Heart right ventricle (tissue), 16 donors: ENCODE results near the gene HSPE1. TPM values are rescaled to one million over a fixed set of nuclear protein-coding genes. Genes with fewer than 3 reads are reported as not detected.

Source experiments
- ATAC-seq, 8 donors: fragments of 200-7000 bp; cut with Tn5 transposase; one replicate each; pipeline ENCODE4 v1.9.1; 2020; ENCODE audit warnings: mild to moderate bottlenecking in 8 of 8, moderate library complexity in 8 of 8, moderate number of reproducible peaks in 1 of 8
- DNase-seq, 2 donors: peaks; one replicate each; pipeline ENCODE4 v3.0.0-alpha.2; 2020
- H3K27ac ChIP-seq, 10 donors: fragments of 200-600 bp; sonication (generic) in 2 of 10; one replicate each; pipeline versions ENCODE4 v1.5.0 to v1.8.0; 2020 to 2022; ENCODE audit warnings: mild to moderate bottlenecking in 3 of 10
- H3K27me3 ChIP-seq, 7 donors: fragments of 200-600 bp; one replicate each; pipeline ENCODE4 v1.8.0; 2021 to 2022; ENCODE audit warnings: mild to moderate bottlenecking in 2 of 7
- H3K36me3 ChIP-seq, 9 donors: fragments of 200-600 bp; sonication (generic) in 1 of 9; one replicate each; pipeline versions ENCODE4 v1.5.0 to v1.8.0; 2020 to 2022; ENCODE audit warnings: mild to moderate bottlenecking in 2 of 9
- H3K4me1 ChIP-seq, 9 donors: fragments of 200-600 bp; sonication (generic) in 1 of 9; one replicate each; pipeline versions ENCODE4 v1.5.0 to v1.8.0; 2020 to 2022; ENCODE audit warnings: mild to moderate bottlenecking in 4 of 9
- H3K4me3 ChIP-seq, 10 donors: fragments of 200-600 bp; sonication (generic) in 2 of 10; one replicate each; pipeline versions ENCODE4 v1.5.0 to v1.8.0; 2020 to 2022; ENCODE audit warnings: mild to moderate bottlenecking in 7 of 10, moderate library complexity in 2 of 10
- H3K9me3 ChIP-seq, 11 donors: fragments of 200-600 bp in 10 of 11; sonication (generic) in 2 of 11; one replicate each; pipeline versions ENCODE4 v1.5.0 to v1.8.0; 2013 to 2022; ENCODE audit warnings: mild to moderate bottlenecking in 2 of 11, control low read depth in 1 of 11, moderate library complexity in 1 of 11
- CTCF ChIP-seq, 9 donors: fragments of 200-600 bp; sonication (generic) in 2 of 9; IDR thresholded peaks; one replicate each; pipeline versions ENCODE4 v1.5.0 to v1.8.0; 2021 to 2022; ENCODE audit warnings: antibody characterized with exemption in 9 of 9, mild to moderate bottlenecking in 5 of 9, moderate library complexity in 1 of 9
- WGBS, 2 donors: extraction: QIAGEN DNeasy Blood & Tissue Kit; methylation state at CpG; one replicate each; pipeline ENCODE4 v1.1.7; 2013; ENCODE audit warnings: inconsistent platforms in 1 of 2; 5-methylcytosine and 5-hydroxymethylcytosine counted together
- intact Hi-C, 10 donors: fragments of 100-400 bp; cut with DNase I; formaldehyde crosslinking; loops; one replicate each; pipeline versions ENCODE4 v1.11.1 to v1.14.2; 2022
- polyA plus RNA-seq, 2 donors: library from polyadenylated mRNA; stranded (reverse); fragments of 200-250 nt; gene quantifications; one replicate each; pipeline ENCODE4 v1.2.3, GENCODE V29; 2013
- total RNA-seq, 10 donors: library from RNA; stranded (reverse); fragmentation: NEBNext Ultra II Directional in 3 of 10; extraction: Animal tissue kit (Norgen Biotek cat#: 25700) in 3 of 10; gene quantifications; one replicate each; pipeline versions ENCODE4 v1.2.1 to v1.2.4, GENCODE V29; 2021 to 2023
- donor health status: Arrhythmogenic right ventricular cardiomyopathy.
- donor health status: ischemic (EF 13 %, LVEDD 7.1; RV severe dilation, severe dysfunction).
- donor health status: healthy with polysubstance abuse.
- donor health status: DM: no; HTN: yes; CAD: no.
- donor health status: DM: no; HTN: no; CAD: no.
- donor health status: ischemic (EF 25% LVEDD 6.9; RV normal size, moderate dysfunction).
- donor health status: ischemic (EF 25% LVEDD 5.7; RV mildly dilated, moderate dysfunction).
- donor health status: healthy.
- donor health status: DM: yes; HTN: yes; CAD: no.
- donor health status: Ischemic cardiomyopathy.
- donor health status: ischemic (EF 35%, LVEDD 5.7; RV mildly dilated, moderate dysfunction).
- donor health status: nonischemic (EF 11% LVEDD 7.7; RV severe dilation, severe dysfunction).
- donor health status: DM: yes; HTN: yes; CAD: no.
- donor health status: PGD.
- donor health status: ischemic (EF 29% LVEDD 5.4; RV normal size, mild dysfunction).
- donor health status: nonischemic (EF 23%, LVEDD 6.1; RV moderate dilation, normal function).

Gene HSPE1
- total and polyA plus RNA-seq, 12 donors = 73.7 to 217 (median 106) TPM

GRCh38 chr2:197516393-197516761 lies 16.2 kb downstream of the HSPE1 start:
- intact Hi-C loops = loop anchor here in 5 of 10 donors (5.0 to 10.0 kb wide), 3 partner anchors 156 to 191 kb away; partner anchors contain the start of gene MARS2 (in 5 of the 5)
- Histone ChIP-seq H3K4me3 (peak overlapping the region; percentile 78 to 96 (median 84)), H3K27ac (peak overlapping the region; percentile 90 to 99 (median 94)), H3K4me1 (peaks cover 0 to 43% (median 30%) of the 10 kb centered on the region in 9 donors), H3K9me3 (peaks cover 0 to 4% (median 0%) of the 10 kb centered on the region in 11 donors), H3K27me3 (no peaks in the 10 kb centered on the region), H3K36me3 (peaks cover 0 to 11% (median 0%) of the 10 kb centered on the region in 9 donors)
- WGBS, 2 donors = 0% methylated on average over 17 of the region's 17 CpGs
- DNase-seq (no peak), ATAC-seq (peak in 6 of 8 donors; percentile 3 to 26 (median 6))
- no peak for TF ChIP-seq CTCF (IDR thresholded peaks at IDR 0.05)

- ATAC-seq = no peak
- intact Hi-C loops = loop anchor here in 5 of 10 donors (5.0 to 10.0 kb wide), 3 partner anchors 155 to 190 kb away; partner anchors contain the start of gene MARS2 (in 5 of the 5)
- Histone ChIP-seq H3K27me3 (no peaks in the 10 kb centered on the region), H3K4me1 (peaks cover 0 to 43% (median 30%) of the 10 kb centered on the region in 9 donors), H3K36me3 (peaks cover 0 to 11% (median 0%) of the 10 kb centered on the region in 9 donors), H3K9me3 (peaks cover 0 to 4% (median 0%) of the 10 kb centered on the region in 11 donors), H3K4me3 (peak overlapping the region in 9 of 10 donors; percentile 78 to 96 (median 88)), H3K27ac (peak overlapping the region in 5 of 10 donors; percentile 93 to 99 (median 95))
- WGBS, 2 donors = 40 to 42% methylated on average over 2 of the region's 2 CpGs
- no peak for TF ChIP-seq CTCF (IDR thresholded peaks at IDR 0.05)
- DNase-seq = no peak
Measured at GRCh38 chr2:197517150-197517549, 17.0 kb downstream of the HSPE1 start.

GRCh38 chr2:197538412-197538811 lies 38.2 kb downstream of the HSPE1 start:
- no peak for TF ChIP-seq CTCF (IDR thresholded peaks at IDR 0.05)
- intact Hi-C loops = no loop called here
- H3K27ac ChIP-seq = peak overlapping the region in 2 of 10 donors; percentile 18 to 34
- no peaks in the 10 kb centered on the region for H3K9me3 ChIP-seq
- peaks cover 0 to 25% (median 11%) of the 10 kb centered on the region in 9 donors for H3K4me1 ChIP-seq
- peaks cover 0 to 86% (median 34%) of the 10 kb centered on the region in 9 donors for H3K36me3 ChIP-seq
- H3K4me3 ChIP-seq = no peak overlapping the region
- H3K27me3 ChIP-seq = no peaks in the 10 kb centered on the region
- DNase-seq (no peak), ATAC-seq (peak in 2 of 8 donors; percentile 27)
- 9 to 18% methylated on average over 2 of the region's 2 CpGs for WGBS, 2 donors

GRCh38 chr2:197539734-197540133 lies 39.6 kb downstream of the HSPE1 start:
- Histone ChIP-seq H3K9me3 (no peaks in the 10 kb centered on the region), H3K36me3 (peaks cover 0 to 98% (median 43%) of the 10 kb centered on the region in 9 donors), H3K4me1 (peaks cover 0 to 15% (median 8%) of the 10 kb centered on the region in 9 donors), H3K27me3 (no peaks in the 10 kb centered on the region), H3K27ac (no peak overlapping the region), H3K4me3 (no peak overlapping the region)
- no peak for TF ChIP-seq CTCF (IDR thresholded peaks at IDR 0.05)
- DNase-seq = no peak
- WGBS, 2 donors = 76 to 89% methylated on average over 1 of the region's 1 CpG
- intact Hi-C loops = no loop called here
- no peak for ATAC-seq
